Mesenteric fat pad (tissue), 1 donor: Measurements from ENCODE around the gene PTRH1. TPM values are rescaled to one million over a fixed set of nuclear protein-coding genes. Genes with fewer than 3 reads are reported as not detected.
A peak's percentile ranks its signal among the peaks of the same experiment; 100 is the strongest.
"Not testable (repeated sequence)": the region's sequence is repeated elsewhere in the genome, so short reads cannot be mapped to it uniquely, and the experiment has no call there.

ENCODE experiments used
- DNase-seq: peaks from one replicate; pipeline ENCODE4 v3.0.0-alpha.2; 2020; ENCODE audit warnings: low spot score
- long read RNA-seq: library from polyadenylated mRNA; unstranded; transcript quantifications from one replicate; pipeline ENCODE4 v2.0.0, GENCODE V29; 2020
- total RNA-seq: library from RNA; stranded (reverse); fragmentation: NEBNext Ultra II Directional; extraction: Animal tissue kit (Norgen Biotek cat#: 25700); gene quantifications from one replicate; pipeline ENCODE4 v1.2.1, GENCODE V29; 2021
- donor health status: DM: yes; HTN: yes; CAD: no.

The PTRH1 gene
- total RNA-seq, result 21.3 TPM
- long read RNA-seq, transcript PTRH1-208 (5 exons, 814 nt), result major isoform, 18 of 38 reads
- long read RNA-seq, partial matches to known transcripts, result 10 of 38 reads
- long read RNA-seq, other reads (novel, unspliced or antisense), result 7 of 38 reads

- peak; percentile 100 for DNase-seq
Measured at GRCh38 chr9:127715470-127716337, at the start of gene PTRH1, which contains the start of gene TTC16. TSS of gene PTRH1 (minus strand) at chr9:127715663. CDS start at chr9:127715639, 24 bp downstream. TSS of gene TTC16 (plus strand) at chr9:127716079. CDS start at chr9:127716146, 67 bp downstream.

- DNase-seq, result no peak
Measured at GRCh38 chr9:127763918-127764384, 48.5 kb upstream of the PTRH1 start.

- DNase-seq, result no peak
Measured at GRCh38 chr9:127762111-127762676, 46.7 kb upstream of the PTRH1 start.

- DNase-seq, result no peak
Measured at GRCh38 chr9:127761491-127761956, 46.1 kb upstream of the PTRH1 start.

GRCh38 chr9:127761061-127761460 lies 45.6 kb upstream of the PTRH1 start:
- no peak for DNase-seq

DNA sequence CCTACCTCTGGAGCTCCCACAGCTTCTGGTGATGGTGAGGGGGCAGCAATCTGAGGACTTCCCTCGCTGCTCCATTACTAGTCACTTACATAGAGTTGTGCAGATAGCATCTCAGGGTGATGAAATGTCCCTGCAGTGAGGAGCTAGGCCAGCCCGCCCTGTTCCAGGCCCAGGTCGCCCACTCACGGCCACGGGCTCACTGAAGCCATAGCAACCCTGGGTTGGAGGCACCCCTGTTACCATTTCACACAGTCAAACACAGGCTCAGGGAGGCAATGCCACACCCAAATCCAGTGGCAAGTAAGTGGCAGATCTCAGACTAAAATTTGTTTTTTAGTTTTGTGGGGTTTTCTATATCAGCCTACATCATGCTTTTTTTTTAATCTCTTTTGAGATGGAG lies 43.4 kb upstream of the PTRH1 start:
- no peak for DNase-seq

- not testable (repeated sequence) for DNase-seq
Measured at GRCh38 chr9:127756776-127757175, 41.3 kb upstream of the PTRH1 start.

DNA sequence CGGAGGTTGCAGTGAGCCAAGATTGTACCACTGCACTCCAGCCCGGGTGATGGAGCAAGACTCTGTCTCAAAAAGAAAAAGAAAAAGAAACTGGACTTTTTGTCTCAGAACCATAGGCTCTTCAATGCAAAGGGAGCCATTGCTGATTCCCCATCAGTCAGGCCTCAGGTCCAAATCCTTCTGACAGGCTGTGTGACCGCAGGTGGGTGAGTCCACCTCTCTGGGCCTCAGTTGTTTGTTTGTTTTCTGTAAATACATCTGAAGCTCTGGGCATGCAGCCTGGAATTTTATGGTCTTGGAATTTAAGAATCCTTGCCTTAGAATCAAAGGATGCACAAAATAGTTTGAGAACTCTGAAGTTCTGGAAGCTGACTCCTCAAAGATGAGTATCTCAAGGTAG lies 40.8 kb upstream of the PTRH1 start:
- DNase-seq, result no peak

- no peak for DNase-seq
Measured at GRCh38 chr9:127755061-127756060, 39.9 kb upstream of the PTRH1 start.

DNA sequence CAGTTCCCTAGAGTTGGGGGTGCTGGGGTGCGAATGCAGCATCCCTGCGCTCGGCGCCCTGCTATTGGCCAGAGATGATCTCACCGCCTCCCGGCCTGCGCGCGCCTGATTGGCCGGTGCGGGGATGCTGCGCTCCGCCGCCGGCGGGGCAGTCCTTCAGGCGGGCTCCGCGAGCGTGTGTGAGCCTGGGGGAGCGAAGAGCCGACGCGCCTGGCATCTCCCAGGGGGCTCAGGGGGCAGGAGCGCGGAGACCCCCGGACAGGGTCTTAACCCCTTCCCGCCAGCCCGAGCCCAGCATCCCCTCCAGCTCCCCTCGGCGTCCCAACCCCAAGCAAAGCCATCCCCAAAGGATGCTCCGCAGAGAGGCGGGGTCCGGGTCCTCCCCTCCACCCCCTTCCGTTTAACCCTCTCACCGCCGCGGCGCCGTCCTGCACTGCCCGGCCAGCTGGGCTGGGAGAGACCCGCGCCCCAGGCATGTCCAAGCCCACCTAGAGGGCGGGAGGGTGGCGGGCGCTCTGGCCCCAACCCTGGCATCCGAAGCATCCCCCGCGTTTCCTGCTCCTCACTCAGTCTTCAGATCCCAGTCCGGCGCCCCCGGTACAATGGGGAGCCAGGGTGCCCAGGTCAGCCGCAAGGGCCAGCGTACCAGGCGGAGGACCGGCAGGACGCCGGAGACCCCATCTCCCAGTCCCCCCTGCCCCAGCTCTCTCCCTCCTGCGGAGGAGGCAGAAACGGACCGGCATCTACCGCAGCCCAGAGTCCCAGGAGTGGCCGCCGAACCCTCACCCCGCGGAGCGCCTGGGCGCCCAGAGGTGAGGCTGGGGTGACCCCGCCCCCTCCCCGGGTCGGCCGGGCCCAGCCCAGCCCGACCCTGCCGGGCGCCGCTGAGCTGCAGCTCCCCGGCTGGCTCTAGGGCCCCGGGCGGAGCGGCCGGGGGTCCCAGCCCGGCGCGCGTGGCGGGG lies 38.9 kb upstream of the PTRH1 start:
- no peak for DNase-seq

DNA sequence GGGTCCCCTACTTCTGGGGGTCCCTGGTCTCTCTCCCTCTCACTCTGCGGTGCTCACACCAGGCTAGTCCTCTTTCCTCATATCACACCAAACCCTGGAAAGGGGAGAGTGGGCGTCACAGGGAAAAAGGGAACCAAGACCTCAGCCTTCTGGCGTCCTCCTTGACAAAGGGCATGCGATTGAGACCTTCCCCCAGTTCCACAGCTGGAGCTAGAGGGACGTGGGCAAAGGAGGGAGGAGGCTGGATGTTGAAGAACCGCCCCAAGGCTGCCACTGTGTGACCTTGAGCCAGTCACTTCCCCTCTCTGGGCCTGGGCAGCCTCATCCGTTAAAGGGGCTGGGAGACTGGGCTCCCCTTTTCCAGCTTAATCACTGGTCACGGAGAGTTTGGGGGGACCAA lies 38.2 kb upstream of the PTRH1 start:
- no peak for DNase-seq

- no peak for DNase-seq
Measured at GRCh38 chr9:127753148-127753547, 37.7 kb upstream of the PTRH1 start.

- no peak for DNase-seq
Measured at GRCh38 chr9:127751269-127752054, 36.0 kb upstream of the PTRH1 start.

DNA sequence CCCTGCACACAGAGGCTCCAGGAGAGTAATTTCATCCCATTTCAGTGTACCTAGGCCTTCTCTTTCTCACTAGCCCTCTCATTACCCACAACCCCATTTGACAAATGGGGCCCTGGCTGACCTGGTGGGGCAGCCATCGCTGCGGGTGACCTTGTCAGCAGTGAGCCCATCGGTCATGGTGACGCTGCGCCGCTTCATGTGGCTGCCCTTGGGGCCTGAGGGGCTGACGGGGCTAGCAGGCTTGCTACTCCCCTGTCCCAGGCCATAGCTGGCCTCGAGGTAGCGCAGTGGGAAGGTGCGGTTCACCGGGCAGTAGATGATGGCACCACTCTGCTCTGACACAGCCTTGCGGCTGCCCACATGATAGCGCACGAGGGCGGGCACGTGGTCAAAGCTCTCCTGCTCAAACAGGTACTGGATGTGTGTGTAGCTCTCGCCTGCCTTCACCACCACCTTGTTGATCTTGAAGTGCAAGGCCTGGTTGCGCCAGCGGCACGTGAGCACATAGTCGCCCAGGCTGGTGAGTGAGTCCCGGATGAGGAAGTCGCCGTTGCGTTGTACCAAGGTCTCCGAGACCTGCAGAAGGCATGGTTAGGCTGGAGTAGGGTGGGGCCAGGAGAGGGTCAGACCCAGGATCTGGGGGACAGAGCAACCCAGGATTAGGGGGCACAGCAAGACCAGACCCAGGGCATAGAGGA lies 33.8 kb upstream of the PTRH1 start:
- DNase-seq, result no peak

DNA sequence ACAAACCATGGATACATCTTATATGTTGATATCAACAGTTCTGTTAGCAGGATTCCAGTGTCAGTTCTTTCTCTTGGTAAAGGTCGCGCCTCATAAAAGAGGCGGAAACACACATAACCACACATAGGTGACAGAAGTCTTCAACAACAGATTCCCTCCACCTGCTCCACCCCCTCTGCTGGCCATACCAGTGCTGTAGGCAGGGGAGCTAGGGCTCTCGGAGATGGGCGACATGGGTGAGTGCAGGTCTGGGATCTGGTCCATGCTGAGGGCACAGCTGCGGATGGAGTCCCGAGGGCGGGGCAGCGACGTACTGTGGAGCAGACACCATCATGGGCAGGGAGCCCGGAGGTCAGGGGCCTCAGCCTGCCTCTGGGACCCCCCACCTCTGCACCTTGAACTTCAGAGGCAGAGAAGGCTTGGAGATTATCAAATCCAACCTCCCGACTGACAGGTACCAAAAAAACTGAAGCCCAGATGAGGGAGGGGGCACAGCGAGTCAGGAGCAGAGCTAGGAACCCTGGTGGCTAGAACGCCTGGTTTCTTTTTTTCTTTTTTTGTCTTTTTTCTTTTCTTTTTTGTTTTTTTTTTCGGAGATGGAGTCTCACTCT lies 31.6 kb upstream of the PTRH1 start:
- DNase-seq, result no peak

- DNase-seq, result no peak
Measured at GRCh38 chr9:127744398-127745110, 29.1 kb upstream of the PTRH1 start.

DNA sequence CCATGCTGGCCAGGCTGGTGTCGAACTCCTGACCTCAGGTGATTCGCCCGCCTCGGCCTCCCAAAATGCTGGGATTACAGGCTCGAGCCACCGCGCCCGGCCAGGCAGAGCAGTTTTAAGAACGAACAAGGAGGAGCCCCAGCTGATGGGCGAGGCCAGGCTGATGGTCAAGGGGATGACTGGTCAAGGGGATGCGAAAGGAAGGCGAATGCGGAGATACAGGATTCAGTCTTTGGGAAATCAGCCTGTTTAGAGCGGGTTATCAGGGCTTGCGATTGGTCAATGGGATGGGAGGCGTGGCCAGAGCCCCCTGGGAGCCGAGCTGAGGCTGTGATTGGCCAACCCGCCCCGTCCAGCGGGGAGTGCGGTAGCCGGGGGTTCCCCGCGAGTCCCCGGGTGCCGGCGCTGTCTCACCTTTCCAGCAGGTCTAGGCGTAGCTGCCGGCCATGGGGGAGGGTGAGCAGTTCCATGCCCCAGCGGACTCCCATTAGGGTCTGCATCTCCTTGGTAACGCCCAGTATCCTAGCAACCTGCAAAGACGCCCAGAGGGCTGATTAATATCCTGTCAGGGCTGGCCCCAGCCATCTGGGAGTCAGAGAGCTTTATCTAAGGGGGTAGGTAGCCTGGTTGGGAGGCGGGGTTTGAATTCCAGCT lies 27.1 kb upstream of the PTRH1 start:
- DNase-seq, result no peak
